ENCODE data around the gene NHSL2.

DNA sequence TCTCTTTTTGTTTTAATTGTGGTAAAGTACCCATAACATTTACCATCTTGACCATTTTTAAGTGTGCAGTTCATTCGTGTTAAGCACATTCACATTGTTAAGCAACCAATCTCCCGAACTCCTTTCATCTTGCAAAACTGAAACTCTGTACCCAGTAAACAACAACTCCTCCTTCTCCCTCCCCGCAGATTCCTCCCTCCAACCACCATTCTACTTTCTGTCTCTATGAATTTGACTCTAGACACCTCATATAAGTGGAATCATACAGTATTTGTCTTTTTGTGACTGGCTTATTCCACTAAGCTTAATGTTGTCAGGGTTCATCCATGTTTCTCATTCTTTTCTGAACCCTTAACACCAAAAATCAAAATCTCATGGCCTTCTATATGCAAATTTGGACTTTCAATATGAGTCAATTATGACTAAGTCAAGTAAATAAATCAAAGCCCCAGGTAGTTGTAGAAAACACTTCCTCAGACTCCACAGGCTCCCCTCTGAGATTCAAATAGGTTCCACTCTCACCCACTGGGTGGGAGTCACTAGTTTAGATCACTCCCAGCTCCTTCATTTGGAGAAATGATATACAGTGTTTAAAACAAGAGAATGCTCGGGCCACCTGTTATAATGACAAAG lies 230.8 kb downstream of the NHSL2 start:
- TF ChIP-seq CTCF (IDR thresholded peaks at IDR 0.05; ENCODE audit: low read depth, low read length) (no peak), EZH2phosphoT487 (IDR thresholded peaks at IDR 0.05; ENCODE audit: low read depth) (no peak)
